Caki2 (cell line): ENCODE measurements around the gene FAM13C. TPM values are rescaled to one million over a fixed set of nuclear protein-coding genes. Genes with fewer than 3 reads are reported as not detected.

ENCODE experiments used
- DNase-seq: peaks from one replicate; pipeline ENCODE4 v3.0.0-alpha.2; 2015; ENCODE audit warnings: low read depth
- in situ Hi-C: cut with HindIII; loops from 2 replicates; pipeline ENCODE4 v1.10.0; 2016; ENCODE audit warnings: low sequenced_read_pairs, low pct_unique_long_range_greater_than_20kb, mixed read lengths
- total RNA-seq: library from RNA; depleted of rRNA; stranded (reverse); fragments of >200 nt; shearing (Covaris generic); gene quantifications from 2 replicates; pipeline ENCODE4 v1.2.3, GENCODE V29; 2014; ENCODE audit warnings: low replicate concordance

Gene FAM13C
- total RNA-seq, 1 experiment from 2014 or later: not detected

- in situ Hi-C loops: no loop called here
- DNase-seq: no peak
Observed at GRCh38 chr10:59324597-59324996, 37.8 kb downstream of the FAM13C start.

GRCh38 chr10:59323831-59324401 lies 38.4 kb downstream of the FAM13C start:
- DNase-seq: no peak
- in situ Hi-C loops: no loop called here

- in situ Hi-C loops: no loop called here
- no peak for DNase-seq
Observed at GRCh38 chr10:59323036-59323459, 39.3 kb downstream of the FAM13C start.

- in situ Hi-C loops: no loop called here
- DNase-seq: no peak
Observed at GRCh38 chr10:59322131-59322530, 40.2 kb downstream of the FAM13C start.

- DNase-seq: no peak
Observed at GRCh38 chr10:59320355-59320754, 42.0 kb downstream of the FAM13C start.

GRCh38 chr10:59319854-59320253 lies 42.5 kb downstream of the FAM13C start:
- in situ Hi-C loops: no loop called here

More at GRCh38 chr10:59320355-59320754, 42.0 kb downstream of the FAM13C start:
- in situ Hi-C loops: no loop called here

GRCh38 chr10:59317066-59317465 lies 45.3 kb downstream of the FAM13C start:
- in situ Hi-C loops: no loop called here

More at GRCh38 chr10:59319854-59320253, 42.5 kb downstream of the FAM13C start:
- peak; percentile 5 for DNase-seq

GRCh38 chr10:59315465-59315864 lies 46.9 kb downstream of the FAM13C start:
- in situ Hi-C loops: no loop called here
- DNase-seq: no peak

More at GRCh38 chr10:59317066-59317465, 45.3 kb downstream of the FAM13C start:
- DNase-seq: no peak

GRCh38 chr10:59314268-59314667 lies 48.1 kb downstream of the FAM13C start:
- DNase-seq: no peak
- in situ Hi-C loops: no loop called here

- DNase-seq: no peak
- in situ Hi-C loops: no loop called here
Observed at GRCh38 chr10:59312247-59312646, 50.1 kb downstream of the FAM13C start.

GRCh38 chr10:59311025-59311424 lies 51.3 kb downstream of the FAM13C start:
- in situ Hi-C loops: no loop called here
- no peak for DNase-seq

- DNase-seq: no peak
- in situ Hi-C loops: no loop called here
Observed at GRCh38 chr10:59310324-59310914, 51.9 kb downstream of the FAM13C start.

- in situ Hi-C loops: no loop called here
- no peak for DNase-seq
Observed at GRCh38 chr10:59304521-59305097, 57.7 kb downstream of the FAM13C start.

GRCh38 chr10:59303018-59303417 lies 59.3 kb downstream of the FAM13C start:
- in situ Hi-C loops: no loop called here
- DNase-seq: no peak

GRCh38 chr10:59302381-59302780 lies 60.0 kb downstream of the FAM13C start:
- in situ Hi-C loops: no loop called here
- no peak for DNase-seq

- no peak for DNase-seq
- in situ Hi-C loops: no loop called here
Observed at GRCh38 chr10:59301067-59301754, 61.1 kb downstream of the FAM13C start.

- in situ Hi-C loops: no loop called here
- DNase-seq: no peak
Observed at GRCh38 chr10:59300386-59300785, 62.0 kb downstream of the FAM13C start.

GRCh38 chr10:59299933-59300332 lies 62.4 kb downstream of the FAM13C start:
- in situ Hi-C loops: no loop called here
- no peak for DNase-seq

- in situ Hi-C loops: no loop called here
- DNase-seq: no peak
Observed at GRCh38 chr10:59290448-59290847, 71.9 kb downstream of the FAM13C start.
